ENCODE results near the gene PPP1R14C. TPM values are rescaled to one million over a fixed set of nuclear protein-coding genes. Genes with fewer than 3 reads are reported as not detected.

PPP1R14C gene
- total and polyA plus RNA-seq, 4 donors = 0.18 to 2.8 (median 0.48) TPM

Other genes starting within 250 kb of the PPP1R14C start
- under 1 TPM; 0.18 to 0.65 TPM for gene RAET1E, start 244.9 kb upstream of the PPP1R14C start, total RNA-seq
- gene RAET1E, start 244.9 kb upstream of the PPP1R14C start, polyA plus RNA-seq = 1 to 10 TPM in 1 of 2 donors, not detected in 1; 1.7 TPM
- under 1 TPM in 1 of 2 donors, not detected in 1; 0.99 TPM for gene RAET1G, start 219.9 kb upstream of the PPP1R14C start, total RNA-seq
- under 1 TPM in 1 of 2 donors, not detected in 1; 0.64 TPM for gene RAET1G, start 219.9 kb upstream of the PPP1R14C start, polyA plus RNA-seq
- under 1 TPM; 0.66 to 0.68 TPM for gene ULBP2, start 201.0 kb upstream of the PPP1R14C start, total RNA-seq
- under 1 TPM in 1 of 2 donors, not detected in 1; 0.36 TPM for gene ULBP2, start 201.0 kb upstream of the PPP1R14C start, polyA plus RNA-seq
- under 1 TPM in 1 of 2 donors, not detected in 1; 0.13 TPM for gene ULBP1, start 179.1 kb upstream of the PPP1R14C start, total RNA-seq
- gene ULBP1, start 179.1 kb upstream of the PPP1R14C start, polyA plus RNA-seq = under 1 TPM in 1 of 2 donors, not detected in 1; 0.38 TPM
- not detected for gene RAET1L, start 117.5 kb upstream of the PPP1R14C start, total RNA-seq
- gene RAET1L, start 117.5 kb upstream of the PPP1R14C start, polyA plus RNA-seq = not detected
- gene ULBP3, start 73.9 kb upstream of the PPP1R14C start, total RNA-seq = under 1 TPM; 0.39 to 0.75 TPM
- gene ULBP3, start 73.9 kb upstream of the PPP1R14C start, polyA plus RNA-seq = under 1 TPM in 1 of 2 donors, not detected in 1; 0.41 TPM
- gene IYD, start 226.0 kb downstream of the PPP1R14C start, total RNA-seq = not detected
- 1 to 10 TPM in 1 of 2 donors, not detected in 1; 1.6 TPM for gene IYD, start 226.0 kb downstream of the PPP1R14C start, polyA plus RNA-seq